H1 (cell line): ENCODE measurements around the gene SP1.

ENCODE experiments used
- CHD1 ChIP-seq: IDR thresholded peaks from 2 replicates; pipeline ENCODE4 v1.6.1; 2012; ENCODE audit warnings: low read depth, low read length, improper control_type of control experiment
- CREB1 ChIP-seq: IDR thresholded peaks from 2 replicates; pipeline ENCODE4 v1.6.1; 2012; ENCODE audit warnings: inconsistent platforms
- CTCF ChIP-seq, 3 experiments: IDR thresholded peaks; 1 replicate in 2 of 3; 2 replicates in 1 of 3; pipeline versions ENCODE4 v1.5.1 to v1.6.1; 2011; ENCODE audit warnings: low read length in 3 of 3, mild to moderate bottlenecking in 3 of 3, inconsistent platforms in 2 of 3, low read depth in 1 of 3, moderate library complexity in 1 of 3; ENCODE audit not compliant: insufficient read depth in 1 of 3; ENCODE audit errors: control extremely low read depth in 1 of 3
- EGR1 ChIP-seq: IDR thresholded peaks from 2 replicates; pipeline ENCODE4 v1.6.1; 2011; ENCODE audit warnings: low read depth, low read length, borderline replicate concordance
- EZH2 ChIP-seq: fragments of 200-600 bp; sonication (generic); IDR thresholded peaks from 2 replicates; pipeline ENCODE4 v1.7.1; 2012; ENCODE audit warnings: low read depth, mild to moderate bottlenecking, moderate library complexity, low read length, inconsistent platforms; ENCODE audit not compliant: severe bottlenecking
- KDM1A ChIP-seq: fragments of 200-600, 300-600 bp; sonication (generic); IDR thresholded peaks from 2 replicates; pipeline ENCODE4 v1.7.1; 2016; ENCODE audit warnings: mild to moderate bottlenecking, low read length, borderline replicate concordance
- POLR2A ChIP-seq, 2 experiments: IDR thresholded peaks; 1 replicate in 1 of 2; 2 replicates in 1 of 2; pipeline ENCODE4 v1.6.1; 2011; ENCODE audit warnings: low read depth in 2 of 2, low read length in 2 of 2, mild to moderate bottlenecking in 2 of 2; ENCODE audit errors: control extremely low read depth in 1 of 2
- RFX5 ChIP-seq: IDR thresholded peaks from 2 replicates; pipeline ENCODE4 v1.6.1; 2011; ENCODE audit warnings: low read depth, low read length, improper control_type of control experiment, borderline replicate concordance
- RNF2 ChIP-seq: fragments of 200-900, 300-1000 bp; sonication (generic); IDR thresholded peaks from 2 replicates; pipeline ENCODE4 v1.7.1; 2016; ENCODE audit warnings: borderline replicate concordance, low read depth, mild to moderate bottlenecking, antibody characterized with exemption, low read length; ENCODE audit not compliant: poor library complexity, severe bottlenecking; ENCODE audit errors: missing control alignments
- SIRT6 ChIP-seq: IDR thresholded peaks from one replicate; pipeline ENCODE4 v1.7.1; 2012; ENCODE audit warnings: low read length, inconsistent platforms
- TAF1 ChIP-seq: IDR thresholded peaks from 2 replicates; pipeline ENCODE4 v1.6.1; 2011; ENCODE audit warnings: mild to moderate bottlenecking, low read depth, low read length

GRCh38 chr12:53365245-53365904, 14.6 kb upstream of the SP1 start:
- TF ChIP-seq CREB1 = no peak
- no peak for TF ChIP-seq SIRT6
- no peak for TF ChIP-seq KDM1A
- TF ChIP-seq EGR1 = no peak
- TF ChIP-seq RFX5 = no peak
- no peak for TF ChIP-seq CHD1
- TF ChIP-seq RNF2 = no peak
- TF ChIP-seq EZH2 = no peak
- TF ChIP-seq POLR2A (IDR thresholded peaks at IDR 0.05; ENCODE audit: control extremely low read depth in 1 of 2, low read depth in 2 of 2, low read length in 2 of 2) = no peak
- no peak for TF ChIP-seq TAF1
- no peak for TF ChIP-seq CTCF (IDR thresholded peaks at IDR 0.05; ENCODE audit: control extremely low read depth in 1 of 3, insufficient read depth in 1 of 3, low read depth in 1 of 3, low read length in 3 of 3)
